Endothelial cell of umbilical vein (primary cell): ENCODE results near the gene CCNT1. TPM values are rescaled to one million over a fixed set of nuclear protein-coding genes. Genes with fewer than 3 reads are reported as not detected.

Source experiments
- BruUV-seq: library from RNA; stranded (reverse); fragments of 400-500 nt; replicated peaks from 2 replicates; lab custom pipeline; 2021; lab: Mats Ljungman, UMichigan
- CTCF ChIA-PET: fragments of 300-600, 350-600 bp; sonication (Branson Sonifier 250); formaldehyde crosslinking; loops from one replicate; lab custom pipeline; 2021; ENCODE audit warnings: antibody characterized with exemption, inconsistent platforms; lab: Charles Lee
- POLR2A ChIA-PET: fragments of 300-600, 350-600 bp; sonication (Branson Sonifier 250); formaldehyde crosslinking; loops from one replicate; lab custom pipeline; 2021; ENCODE audit warnings: antibody characterized with exemption, inconsistent platforms; lab: Charles Lee
- DNase-seq: peaks from one replicate; pipeline ENCODE4 v3.0.0-alpha.2; 2011; ENCODE audit warnings: low read depth, low spot score
- FAIRE-seq: peaks from 2 replicates; lab custom pipeline; 2011; peaks lifted over from hg19 to GRCh38; lab: Jason Lieb, UNC
- H2AFZ ChIP-seq: 2 replicates; pipeline ENCODE4 v1.6.0; 2012; ENCODE audit warnings: low read depth, low read length, control low read depth, inconsistent platforms
- H3K27ac ChIP-seq: 2 replicates; pipeline ENCODE4 v1.5.1; 2011; ENCODE audit warnings: low read depth, mild to moderate bottlenecking, control low read depth, low read length, moderate library complexity; ENCODE audit not compliant: insufficient read depth
- H3K27me3 ChIP-seq, 2 experiments: 2 replicates each; pipeline versions ENCODE4 v1.6.0 to v1.6.1; 2011; ENCODE audit warnings: low read length in 2 of 2, mixed read lengths in 1 of 2; ENCODE audit not compliant: control insufficient read depth in 2 of 2, insufficient read depth in 2 of 2
- H3K36me3 ChIP-seq, 2 experiments: 2 replicates in 1 of 2; 3 replicates in 1 of 2; pipeline ENCODE4 v1.5.1; 2011; ENCODE audit warnings: low read length in 2 of 2, mild to moderate bottlenecking in 1 of 2, moderate library complexity in 1 of 2; ENCODE audit not compliant: control insufficient read depth in 2 of 2, insufficient read depth in 2 of 2; ENCODE audit errors: extremely low read depth in 1 of 2
- H3K4me1 ChIP-seq: 3 replicates; pipeline ENCODE4 v1.5.1; 2011; ENCODE audit warnings: mild to moderate bottlenecking, low read length; ENCODE audit not compliant: control insufficient read depth, insufficient read depth; ENCODE audit errors: extremely low read depth
- H3K4me2 ChIP-seq: 2 replicates; pipeline ENCODE4 v1.6.1; 2011; ENCODE audit warnings: low read length, control low read depth, mixed read lengths; ENCODE audit not compliant: insufficient read depth
- H3K4me3 ChIP-seq, 3 experiments: fragments of 200-600 bp in 1 of 3; sonication (generic), shearing (Covaris generic) in 1 of 3; replicated peaks in 1 of 3; 2 replicates each; pipeline ENCODE4 v1.5.1; 2011 to 2016; ENCODE audit warnings: control low read depth in 3 of 3, low read length in 3 of 3, mild to moderate bottlenecking in 2 of 3, inconsistent platforms in 1 of 3, low read depth in 1 of 3, moderate library complexity in 1 of 3; ENCODE audit not compliant: insufficient read depth in 1 of 3
- H3K79me2 ChIP-seq: 2 replicates; pipeline ENCODE4 v1.6.0; 2012; ENCODE audit warnings: low read length, inconsistent platforms; ENCODE audit not compliant: control insufficient read depth, insufficient read depth
- H3K9ac ChIP-seq: replicated peaks from 2 replicates; pipeline ENCODE3; 2011; ENCODE audit warnings: low read length, control low read depth; ENCODE audit not compliant: insufficient read depth; ENCODE audit errors: extremely low read depth
- H3K9me1 ChIP-seq: replicated peaks from 3 replicates; pipeline ENCODE4 v1.6.0; 2011; ENCODE audit warnings: mild to moderate bottlenecking, low read length; ENCODE audit not compliant: control insufficient read depth, insufficient read depth; ENCODE audit errors: extremely low read depth
- H3K9me3 ChIP-seq: replicated peaks from 2 replicates; pipeline ENCODE4 v1.5.1; 2012; ENCODE audit warnings: low read length, inconsistent platforms; ENCODE audit not compliant: control insufficient read depth, insufficient read depth
- H4K20me1 ChIP-seq: replicated peaks from 2 replicates; pipeline ENCODE3; 2011; ENCODE audit warnings: mild to moderate bottlenecking, low read length; ENCODE audit not compliant: control insufficient read depth, insufficient read depth; ENCODE audit errors: extremely low read depth
- EZH2 ChIP-seq: IDR thresholded peaks from 2 replicates; pipeline ENCODE4 v1.6.1; 2012; ENCODE audit warnings: borderline replicate concordance, low read depth, mild to moderate bottlenecking, moderate library complexity, low read length, inconsistent platforms; ENCODE audit not compliant: severe bottlenecking
- FOS ChIP-seq: IDR thresholded peaks from 2 replicates; pipeline ENCODE4 v1.6.1; 2011; ENCODE audit warnings: mild to moderate bottlenecking, low read length, moderate library complexity, borderline replicate concordance; ENCODE audit not compliant: insufficient read depth
- JUN ChIP-seq: IDR thresholded peaks from 2 replicates; pipeline ENCODE4 v1.6.1; 2011; ENCODE audit warnings: borderline replicate concordance, low read depth; ENCODE audit not compliant: insufficient read length, insufficient read depth
- MYC ChIP-seq: IDR thresholded peaks from one replicate; pipeline ENCODE4 v1.6.1; 2011; ENCODE audit warnings: mild to moderate bottlenecking, low read depth, low read length
- POLR2A ChIP-seq: IDR thresholded peaks from 2 replicates; pipeline ENCODE4 v1.6.1; 2012; ENCODE audit warnings: low read depth, mild to moderate bottlenecking, control low read depth, low read length
- dilution Hi-C: fragments of 300-500 bp; cut with MboI; formaldehyde crosslinking; loops from one replicate; pipeline ENCODE4 v1.15.0; 2019; ENCODE audit warnings: low sequenced_read_pairs; ENCODE audit not compliant: extremely low pct_ligation_motif_present
- intact Hi-C: fragments of 100-400 bp; cut with micrococcal nuclease; formaldehyde crosslinking; loops from one replicate; pipeline ENCODE4 v1.10.0; 2022
- polyA plus RNA-seq, 4 experiments: library from polyadenylated mRNA; depleted of rRNA in 3 of 4; stranded (reverse) in 3 of 4; unstranded in 1 of 4; fragments of >200 nt; gene quantifications; 2 replicates each; pipeline versions ENCODE4 v1.2.1 to v1.2.3, GENCODE V29; 2011 to 2012; ENCODE audit warnings: missing spikeins in 1 of 4
- total RNA-seq: library from RNA; stranded (reverse); gene quantifications from 2 replicates; pipeline ENCODE4 v1.2.3, GENCODE V29; 2021
- TF ChIP-seq, protein P1 (sequence below), 2 donors: IDR thresholded peaks; 1 replicate in 1 of 2; 2 replicates in 1 of 2; pipeline ENCODE4 v1.5.1; 2011; ENCODE audit warnings: low read length in 2 of 2, mild to moderate bottlenecking in 2 of 2, moderate library complexity in 2 of 2, control low read depth in 1 of 2, inconsistent platforms in 1 of 2, low read depth in 1 of 2; ENCODE audit not compliant: insufficient read depth in 1 of 2; ENCODE audit errors: extremely low read depth in 1 of 2
- TF ChIP-seq, protein P2 (sequence below): IDR thresholded peaks from 2 replicates; pipeline ENCODE4 v1.6.1; 2011; ENCODE audit not compliant: insufficient read depth, insufficient read length

CCNT1 gene
- total and polyA plus RNA-seq, 2 donors (not counting 3 experiments of a cell fraction or from before 2014, with no cell fraction given), result 10.6 to 33.0 TPM

DNA sequence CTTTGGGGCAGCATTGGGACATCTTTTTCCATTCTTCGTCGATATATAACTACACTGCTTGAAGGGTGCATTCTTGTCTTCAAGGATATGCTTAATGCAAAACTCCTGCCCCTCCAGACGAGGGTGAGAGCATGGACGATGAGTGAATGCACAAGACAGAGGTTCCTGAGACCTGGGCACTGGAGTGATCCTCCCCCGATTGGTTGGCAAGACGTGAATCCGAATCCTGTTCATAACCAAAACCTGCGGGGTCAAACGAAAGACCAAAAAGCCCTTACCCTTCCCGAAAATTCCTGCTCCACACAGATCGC is 35.2 kb downstream of the CCNT1 start:
- H4K20me1 ChIP-seq, result peaks cover 4% of the 10 kb centered on the region
- FAIRE-seq (peak; percentile 62), DNase-seq (no peak)
- ChIA-PET CTCF (interaction anchor here (1.4 kb wide), 1 partner anchor 8 kb away, joined by 6 read pairs; no protein-coding TSS in a partner anchor), POLR2A (interaction anchor here (1.3 to 1.5 kb wide), 2 partner anchors 10 to 12 kb away, joined by 3 to 8 read pairs; no protein-coding TSS in a partner anchor)
- peak overlapping the region; percentile 99 for H3K4me2 ChIP-seq
- peak overlapping the region; percentile 67 for H2AFZ ChIP-seq
- no TSS peak for BruUV-seq
- H3K9me3 ChIP-seq, result no peaks in the 10 kb centered on the region
- H3K27me3 ChIP-seq, result no peaks in the 10 kb centered on the region
- H3K4me1 ChIP-seq, result peaks cover 30% of the 10 kb centered on the region
- intact Hi-C loops (loop anchor here (1.0 kb wide), 1 partner anchor 114 kb away; no protein-coding TSS in a partner anchor), dilution Hi-C loops (no loop called here)
- no peaks in the 10 kb centered on the region for H3K9me1 ChIP-seq
- H3K79me2 ChIP-seq, result peaks cover 52% of the 10 kb centered on the region
- H3K27ac ChIP-seq, result peak overlapping the region; percentile 66
- no peak for TF ChIP-seq MYC
- TF ChIP-seq EZH2, result no peak
- no peak for TF ChIP-seq JUN
- no peak for TF ChIP-seq POLR2A
- no peak for TF ChIP-seq FOS
- TF ChIP-seq, protein P1, sequence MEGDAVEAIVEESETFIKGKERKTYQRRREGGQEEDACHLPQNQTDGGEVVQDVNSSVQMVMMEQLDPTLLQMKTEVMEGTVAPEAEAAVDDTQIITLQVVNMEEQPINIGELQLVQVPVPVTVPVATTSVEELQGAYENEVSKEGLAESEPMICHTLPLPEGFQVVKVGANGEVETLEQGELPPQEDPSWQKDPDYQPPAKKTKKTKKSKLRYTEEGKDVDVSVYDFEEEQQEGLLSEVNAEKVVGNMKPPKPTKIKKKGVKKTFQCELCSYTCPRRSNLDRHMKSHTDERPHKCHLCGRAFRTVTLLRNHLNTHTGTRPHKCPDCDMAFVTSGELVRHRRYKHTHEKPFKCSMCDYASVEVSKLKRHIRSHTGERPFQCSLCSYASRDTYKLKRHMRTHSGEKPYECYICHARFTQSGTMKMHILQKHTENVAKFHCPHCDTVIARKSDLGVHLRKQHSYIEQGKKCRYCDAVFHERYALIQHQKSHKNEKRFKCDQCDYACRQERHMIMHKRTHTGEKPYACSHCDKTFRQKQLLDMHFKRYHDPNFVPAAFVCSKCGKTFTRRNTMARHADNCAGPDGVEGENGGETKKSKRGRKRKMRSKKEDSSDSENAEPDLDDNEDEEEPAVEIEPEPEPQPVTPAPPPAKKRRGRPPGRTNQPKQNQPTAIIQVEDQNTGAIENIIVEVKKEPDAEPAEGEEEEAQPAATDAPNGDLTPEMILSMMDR (IDR thresholded peaks at IDR 0.05; ENCODE audit: extremely low read depth in 1 of 2, insufficient read depth in 1 of 2, low read depth in 1 of 2, low read length in 2 of 2), result no peak
- TF ChIP-seq, protein P2, sequence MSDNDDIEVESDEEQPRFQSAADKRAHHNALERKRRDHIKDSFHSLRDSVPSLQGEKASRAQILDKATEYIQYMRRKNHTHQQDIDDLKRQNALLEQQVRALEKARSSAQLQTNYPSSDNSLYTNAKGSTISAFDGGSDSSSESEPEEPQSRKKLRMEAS, result no peak
- peak overlapping the region; percentile 84 for H3K9ac ChIP-seq
- peak overlapping the region; percentile 33 to 94 (median 56) for H3K4me3 ChIP-seq
- peaks cover 6 to 12% of the 10 kb centered on the region in 2 experiments for H3K36me3 ChIP-seq
